Spleen (tissue), 13 donors: ENCODE results near the gene VN1R4. TPM values are rescaled to one million over a fixed set of nuclear protein-coding genes. Genes with fewer than 3 reads are reported as not detected.
"Not testable (repeated sequence)": the region's sequence is repeated elsewhere in the genome, so short reads cannot be mapped to it uniquely, and the experiment has no call there.

Source experiments
- DNase-seq: peaks from one replicate; pipeline ENCODE4 v3.0.0-alpha.2; 2020
- H3K27ac ChIP-seq, 8 donors: fragments of 200-600 bp; sonication (generic) in 7 of 8; 1 replicate in 4 of 8; 2 replicates in 4 of 8; pipeline versions ENCODE4 v1.5.0 to v1.8.0; 2016 to 2021; ENCODE audit warnings: inconsistent platforms in 4 of 8, mild to moderate bottlenecking in 4 of 8, moderate library complexity in 1 of 8
- H3K27me3 ChIP-seq, 7 donors: fragments of 200-600 bp; sonication (generic) in 6 of 7; replicated peaks in 1 of 7; 1 replicate in 4 of 7; 2 replicates in 3 of 7; pipeline versions ENCODE4 v1.5.0 to v1.8.0; 2016 to 2021; ENCODE audit warnings: inconsistent platforms in 3 of 7, mild to moderate bottlenecking in 1 of 7
- H3K36me3 ChIP-seq, 6 donors: fragments of 200-600 bp; sonication (generic) in 5 of 6; 1 replicate in 4 of 6; 2 replicates in 2 of 6; pipeline versions ENCODE4 v1.5.0 to v1.8.0; 2016 to 2021; ENCODE audit warnings: inconsistent platforms in 2 of 6
- H3K4me1 ChIP-seq, 6 donors: fragments of 200-600 bp; sonication (generic) in 5 of 6; 1 replicate in 3 of 6; 2 replicates in 3 of 6; pipeline versions ENCODE4 v1.5.0 to v1.8.0; 2016 to 2021; ENCODE audit warnings: inconsistent platforms in 3 of 6
- H3K4me3 ChIP-seq, 8 donors: fragments of 200-600 bp; sonication (generic) in 7 of 8; 1 replicate in 4 of 8; 2 replicates in 4 of 8; pipeline versions ENCODE4 v1.5.0 to v1.8.0; 2016 to 2021; ENCODE audit warnings: inconsistent platforms in 4 of 8, mild to moderate bottlenecking in 4 of 8, moderate library complexity in 2 of 8
- H3K9me3 ChIP-seq, 8 donors: fragments of 200-600 bp; sonication (generic) in 7 of 8; 1 replicate in 4 of 8; 2 replicates in 4 of 8; pipeline versions ENCODE4 v1.5.0 to v1.8.0; 2016 to 2021; ENCODE audit warnings: inconsistent platforms in 4 of 8
- POLR2A ChIP-seq, 3 donors: fragments of 450-650 bp; IDR thresholded peaks; one replicate each; pipeline ENCODE4 v1.5.1; 2017; ENCODE audit warnings: antibody characterized with exemption in 3 of 3, mild to moderate bottlenecking in 1 of 3
- POLR2AphosphoS5 ChIP-seq, 3 donors: sonication (generic); formaldehyde crosslinking; IDR thresholded peaks; one replicate each; pipeline ENCODE4 v1.5.1; 2017; ENCODE audit warnings: antibody characterized with exemption in 3 of 3
- WGBS, 5 donors: extraction: QIAGEN DNeasy Blood & Tissue Kit in 3 of 5; methylation state at CpG; one replicate each; pipeline versions ENCODE4 v1.1.5 to v1.1.7; 2013 to 2018; 5-methylcytosine and 5-hydroxymethylcytosine counted together
- intact Hi-C: fragments of 100-400 bp; cut with DNase I; formaldehyde crosslinking; loops from one replicate; pipeline ENCODE4 v1.15.0; 2023; ENCODE audit warnings: low total_unique reads
- long read RNA-seq, 2 donors: transcript quantifications; one replicate each; lab custom pipeline, GENCODE V29; 2026
- polyA plus RNA-seq, 3 donors: library from polyadenylated mRNA; stranded (reverse); fragments of 200-250 nt; gene quantifications; one replicate each; pipeline ENCODE4 v1.2.1, GENCODE V29; 2013
- total RNA-seq, 7 donors: library from RNA; depleted of rRNA in 3 of 7; stranded (reverse); fragments of >200 nt in 3 of 7; fragmentation: NEBNext Ultra II Directional in 4 of 7; extraction: Animal tissue kit (Norgen Biotek cat#: 25700) in 4 of 7; gene quantifications; one replicate each; pipeline versions ENCODE4 v1.1.0 to v1.2.1, GENCODE V29; 2016 to 2021
- TF ChIP-seq, protein P1 (sequence below), 11 experiments: fragments of 200-600 bp in 7 of 11; fragments of 450-650 bp in 4 of 11; sonication (generic) in 4 of 11; IDR thresholded peaks in 8 of 11; conservative IDR thresholded peaks in 3 of 11; 1 replicate in 7 of 11; 2 replicates in 4 of 11; pipeline versions ENCODE4 v1.4.0 to v1.8.0; 2016 to 2021; ENCODE audit warnings: antibody characterized with exemption in 11 of 11, inconsistent platforms in 4 of 11, mild to moderate bottlenecking in 1 of 11
- donor health status: healthy with polysubstance abuse.
- donor health status: DM: no; HTN: no; CAD: no; lungs with moderate emphysema.
- donor health status: DM: no; HTN: no; CAD: no.
- donor health status: Bipolar disorder and iron deficiency.
- donor health status: healthy.
- donor health status: DM: no; HTN: no; CAD: no.
- donor health status: DM: yes; HTN: yes; CAD: no.

The VN1R4 gene, protein sequence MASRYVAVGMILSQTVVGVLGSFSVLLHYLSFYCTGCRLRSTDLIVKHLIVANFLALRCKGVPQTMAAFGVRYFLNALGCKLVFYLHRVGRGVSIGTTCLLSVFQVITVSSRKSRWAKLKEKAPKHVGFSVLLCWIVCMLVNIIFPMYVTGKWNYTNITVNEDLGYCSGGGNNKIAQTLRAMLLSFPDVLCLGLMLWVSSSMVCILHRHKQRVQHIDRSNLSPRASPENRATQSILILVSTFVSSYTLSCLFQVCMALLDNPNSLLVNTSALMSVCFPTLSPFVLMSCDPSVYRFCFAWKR
- total RNA-seq (not detected), polyA plus RNA-seq (not detected)
- long read RNA-seq, donor 1 = 0 reads
- long read RNA-seq, donor 2 = 0 reads

DNA sequence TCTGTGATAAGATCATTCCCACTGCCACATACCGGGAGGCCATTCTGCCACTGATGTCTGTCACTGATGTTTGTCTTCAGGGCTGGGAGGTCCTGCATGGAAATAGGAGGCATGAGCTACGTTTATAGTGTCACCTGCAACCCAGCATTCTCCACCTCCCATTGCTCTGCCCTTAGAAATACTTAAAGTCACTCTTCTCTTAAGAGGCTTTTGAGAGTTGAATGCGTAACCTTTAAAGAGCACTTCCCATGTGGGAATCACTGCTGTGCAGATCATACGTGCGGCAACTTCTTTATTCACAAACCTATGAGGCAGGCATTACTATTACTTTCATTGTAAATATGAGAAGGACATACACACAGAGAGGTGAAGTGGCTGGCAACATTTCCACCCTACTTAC is at the start of gene VN1R4:
Gene VN1R4, minus strand, starts transcription at position 101 of the 400 bp plus-strand sequence. Its CDS starts 58 bp downstream, at position 43.
- H3K4me1 ChIP-seq, H3K4me3 ChIP-seq, H3K36me3 ChIP-seq, intact Hi-C loops, DNase-seq, H3K27ac ChIP-seq: not testable (repeated sequence)
- Histone ChIP-seq H3K27me3 (peaks cover 0 to 22% (median 0%) of the 10 kb centered on the region in 7 donors), H3K9me3 (peaks cover 0 to 63% (median 27%) of the 10 kb centered on the region in 8 donors)
- WGBS, 5 donors = 72 to 98% (median 93%) methylated on average over 4 to 5 of the region's 5 CpGs

- no peak for DNase-seq
- peaks cover 0 to 4% (median 0%) of the 10 kb centered on the region in 6 donors for H3K4me1 ChIP-seq
- H3K27me3 ChIP-seq = peaks cover 0 to 56% (median 7%) of the 10 kb centered on the region in 7 donors
- 69 to 78% (median 75%) methylated on average over 12 of the region's 12 CpGs for WGBS, 5 donors
- H3K36me3 ChIP-seq = no peaks in the 10 kb centered on the region
- H3K9me3 ChIP-seq = peaks cover 0 to 57% (median 27%) of the 10 kb centered on the region in 8 donors
- intact Hi-C loops = no loop called here
- H3K27ac ChIP-seq = no peak overlapping the region
- TF ChIP-seq, protein P1, sequence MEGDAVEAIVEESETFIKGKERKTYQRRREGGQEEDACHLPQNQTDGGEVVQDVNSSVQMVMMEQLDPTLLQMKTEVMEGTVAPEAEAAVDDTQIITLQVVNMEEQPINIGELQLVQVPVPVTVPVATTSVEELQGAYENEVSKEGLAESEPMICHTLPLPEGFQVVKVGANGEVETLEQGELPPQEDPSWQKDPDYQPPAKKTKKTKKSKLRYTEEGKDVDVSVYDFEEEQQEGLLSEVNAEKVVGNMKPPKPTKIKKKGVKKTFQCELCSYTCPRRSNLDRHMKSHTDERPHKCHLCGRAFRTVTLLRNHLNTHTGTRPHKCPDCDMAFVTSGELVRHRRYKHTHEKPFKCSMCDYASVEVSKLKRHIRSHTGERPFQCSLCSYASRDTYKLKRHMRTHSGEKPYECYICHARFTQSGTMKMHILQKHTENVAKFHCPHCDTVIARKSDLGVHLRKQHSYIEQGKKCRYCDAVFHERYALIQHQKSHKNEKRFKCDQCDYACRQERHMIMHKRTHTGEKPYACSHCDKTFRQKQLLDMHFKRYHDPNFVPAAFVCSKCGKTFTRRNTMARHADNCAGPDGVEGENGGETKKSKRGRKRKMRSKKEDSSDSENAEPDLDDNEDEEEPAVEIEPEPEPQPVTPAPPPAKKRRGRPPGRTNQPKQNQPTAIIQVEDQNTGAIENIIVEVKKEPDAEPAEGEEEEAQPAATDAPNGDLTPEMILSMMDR (IDR thresholded peaks at IDR 0.05 in 8 of 11, conservative IDR thresholded peaks at IDR 0.05 in 3 of 11) = no peak
- TF ChIP-seq POLR2AphosphoS5 (IDR thresholded peaks at IDR 0.05) (no peak), POLR2A (IDR thresholded peaks at IDR 0.05) (no peak)
- no peak overlapping the region for H3K4me3 ChIP-seq
These were observed 44.4 kb upstream of the VN1R4 start for GRCh38 chr19:53311897-53312296.

DNA sequence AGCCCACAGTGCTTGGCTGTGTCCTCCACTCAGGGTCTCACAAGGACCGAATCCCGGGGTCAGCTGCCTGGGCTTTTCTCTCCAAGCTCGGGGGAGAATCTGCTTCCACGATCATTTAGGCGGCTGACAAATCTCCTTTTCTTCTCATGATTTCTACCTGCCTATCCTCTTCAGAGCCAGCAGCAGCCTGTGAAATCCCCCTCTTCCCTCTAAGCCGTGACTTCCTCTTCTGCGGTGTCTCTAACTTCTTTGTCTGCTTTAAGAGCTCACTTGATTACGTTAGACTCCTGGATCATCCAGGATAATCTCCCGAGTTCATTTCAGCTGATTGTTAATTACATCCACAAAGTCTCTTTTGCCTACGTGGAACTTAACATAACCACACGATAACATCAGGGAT is 43.5 kb upstream of the VN1R4 start:
- WGBS, 5 donors = 34 to 50% (median 35%) methylated on average over 11 of the region's 11 CpGs
- H3K27ac ChIP-seq = no peak overlapping the region
- TF ChIP-seq POLR2A (IDR thresholded peaks at IDR 0.05) (no peak), POLR2AphosphoS5 (IDR thresholded peaks at IDR 0.05) (no peak)
- TF ChIP-seq, protein P1 (IDR thresholded peaks at IDR 0.05 in 8 of 11, conservative IDR thresholded peaks at IDR 0.05 in 3 of 11) = no peak
- H3K9me3 ChIP-seq = peaks cover 0 to 60% (median 26%) of the 10 kb centered on the region in 8 donors
- H3K4me3 ChIP-seq = no peak overlapping the region
- no peak for DNase-seq
- intact Hi-C loops = no loop called here
- peaks cover 0 to 4% (median 0%) of the 10 kb centered on the region in 6 donors for H3K4me1 ChIP-seq
- no peaks in the 10 kb centered on the region for H3K36me3 ChIP-seq
- peaks cover 0 to 64% (median 7%) of the 10 kb centered on the region in 7 donors for H3K27me3 ChIP-seq

- Histone ChIP-seq H3K36me3 (no peaks in the 10 kb centered on the region), H3K4me1 (peaks cover 0 to 4% (median 0%) of the 10 kb centered on the region in 6 donors), H3K4me3 (peak overlapping the region in 1 of 8 donors; percentile 32), H3K27me3 (peaks cover 0 to 69% (median 7%) of the 10 kb centered on the region in 7 donors), H3K9me3 (peaks cover 0 to 71% (median 28%) of the 10 kb centered on the region in 8 donors), H3K27ac (no peak overlapping the region)
- no peak for TF ChIP-seq POLR2A (IDR thresholded peaks at IDR 0.05)
- TF ChIP-seq, protein P1 (IDR thresholded peaks at IDR 0.05 in 8 of 11, conservative IDR thresholded peaks at IDR 0.05 in 3 of 11) = peak in 6 of 11 experiments; percentile 26 to 67 (median 56)
- TF ChIP-seq POLR2AphosphoS5 (IDR thresholded peaks at IDR 0.05) = no peak
- 6 to 20% (median 7%) methylated on average over 17 to 32 of the region's 32 CpGs for WGBS, 5 donors
- intact Hi-C loops = no loop called here
- no peak for DNase-seq
These were observed 40.9 kb upstream of the VN1R4 start for GRCh38 chr19:53308339-53308811.

DNA sequence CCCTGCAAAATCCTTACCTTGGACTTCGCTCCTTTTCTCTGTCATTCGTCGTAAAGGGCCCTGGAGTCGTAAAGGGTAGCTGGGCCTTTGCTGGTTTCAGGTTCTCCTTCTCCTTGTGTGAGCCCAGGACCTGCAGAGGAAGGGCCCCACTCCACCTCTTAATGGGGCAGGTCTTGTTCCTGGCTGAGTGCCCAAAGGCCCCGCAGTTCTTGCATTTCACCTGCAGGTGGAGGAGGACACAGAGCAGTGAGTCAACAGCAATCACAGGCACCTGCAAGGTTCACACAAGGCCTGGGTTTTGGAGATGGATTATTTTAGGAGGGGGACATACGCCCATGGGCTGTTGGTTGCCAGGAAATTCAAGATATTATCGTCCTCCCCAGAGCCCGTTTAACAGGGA is 33.8 kb upstream of the VN1R4 start:
- intact Hi-C loops, DNase-seq, H3K4me3 ChIP-seq, H3K36me3 ChIP-seq, H3K27ac ChIP-seq, H3K4me1 ChIP-seq: not testable (repeated sequence)
- H3K27me3 ChIP-seq = peaks cover 0 to 21% (median 0%) of the 10 kb centered on the region in 7 donors
- WGBS, 5 donors = 38% methylated on average over 1 of the region's 8 CpGs; no CpG with 5 or more reads in 4 of the 5 donors
- H3K9me3 ChIP-seq = peaks cover 0 to 61% (median 10%) of the 10 kb centered on the region in 8 donors
